Upper lobe of left lung (tissue), 4 donors: ENCODE measurements around the gene RASA3.

Experiments used
- EP300 ChIP-seq, 4 donors: sonication (generic); formaldehyde crosslinking; IDR thresholded peaks; one replicate each; pipeline ENCODE4 v1.5.1; 2017; ENCODE audit warnings: antibody characterized with exemption in 4 of 4, control low read depth in 2 of 4
- TF ChIP-seq, protein P1 (sequence below), 6 experiments: fragments of 450-650 bp in 4 of 6; fragments of 200-600 bp in 2 of 6; sonication (generic) in 2 of 6; IDR thresholded peaks; one replicate each; pipeline ENCODE4 v1.5.1; 2016 to 2019; ENCODE audit warnings: antibody characterized with exemption in 6 of 6

DNA sequence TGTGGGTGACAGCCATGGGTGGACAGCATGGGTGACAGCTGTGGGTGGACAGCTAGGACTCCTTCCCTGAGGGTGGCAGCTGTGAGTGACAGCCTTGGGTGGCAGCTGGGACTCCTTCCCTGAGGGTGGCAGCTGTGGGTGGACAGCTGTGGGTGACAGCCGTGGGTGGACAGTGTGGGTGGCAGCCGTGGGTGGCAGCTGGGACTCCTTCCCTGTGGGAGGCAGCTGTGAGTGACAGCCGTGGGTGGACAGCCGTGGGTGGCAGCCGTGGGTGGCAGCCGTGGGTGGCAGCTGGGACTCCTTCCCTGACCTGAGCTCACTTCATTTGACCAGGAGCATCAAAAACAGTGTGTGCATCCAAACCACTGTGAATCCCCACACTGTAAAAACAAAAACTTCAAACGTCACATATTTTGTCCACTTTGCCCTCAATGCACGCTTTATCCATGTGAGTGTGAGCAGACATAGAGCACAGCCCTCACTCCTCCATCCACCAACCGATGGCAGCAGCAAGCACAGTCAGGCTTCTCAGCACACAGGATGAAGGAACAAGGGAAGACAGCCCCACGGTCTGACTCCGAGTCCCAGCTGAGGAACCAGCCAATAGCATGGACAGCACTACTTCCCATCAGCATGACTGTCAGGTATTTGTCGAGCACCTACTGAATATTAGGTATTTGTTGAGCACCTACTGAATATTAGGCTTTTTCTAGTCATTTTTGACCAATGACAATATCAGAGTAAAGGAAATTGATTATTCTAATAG lies 45.0 kb upstream of the RASA3 start:
- TF ChIP-seq EP300 (IDR thresholded peaks at IDR 0.05), result no peak
- TF ChIP-seq, protein P1, sequence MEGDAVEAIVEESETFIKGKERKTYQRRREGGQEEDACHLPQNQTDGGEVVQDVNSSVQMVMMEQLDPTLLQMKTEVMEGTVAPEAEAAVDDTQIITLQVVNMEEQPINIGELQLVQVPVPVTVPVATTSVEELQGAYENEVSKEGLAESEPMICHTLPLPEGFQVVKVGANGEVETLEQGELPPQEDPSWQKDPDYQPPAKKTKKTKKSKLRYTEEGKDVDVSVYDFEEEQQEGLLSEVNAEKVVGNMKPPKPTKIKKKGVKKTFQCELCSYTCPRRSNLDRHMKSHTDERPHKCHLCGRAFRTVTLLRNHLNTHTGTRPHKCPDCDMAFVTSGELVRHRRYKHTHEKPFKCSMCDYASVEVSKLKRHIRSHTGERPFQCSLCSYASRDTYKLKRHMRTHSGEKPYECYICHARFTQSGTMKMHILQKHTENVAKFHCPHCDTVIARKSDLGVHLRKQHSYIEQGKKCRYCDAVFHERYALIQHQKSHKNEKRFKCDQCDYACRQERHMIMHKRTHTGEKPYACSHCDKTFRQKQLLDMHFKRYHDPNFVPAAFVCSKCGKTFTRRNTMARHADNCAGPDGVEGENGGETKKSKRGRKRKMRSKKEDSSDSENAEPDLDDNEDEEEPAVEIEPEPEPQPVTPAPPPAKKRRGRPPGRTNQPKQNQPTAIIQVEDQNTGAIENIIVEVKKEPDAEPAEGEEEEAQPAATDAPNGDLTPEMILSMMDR (IDR thresholded peaks at IDR 0.05), result no peak
